ENCODE results near the gene PPP2R5C.

Gene PPP2R5C

GRCh38 chr14:101819251-101819990 lies 57.9 kb downstream of the PPP2R5C start:
- no peak overlapping the region for H3K9ac ChIP-seq (ENCODE audit: insufficient read length)
- H3K36me3 ChIP-seq (ENCODE audit: insufficient read depth, low read length) = peaks cover 37% of the 10 kb centered on the region

GRCh38 chr14:101820283-101820798 lies 58.8 kb downstream of the PPP2R5C start:
- H3K9me3 ChIP-seq (ENCODE audit: low read depth, low read length) = no peaks in the 10 kb centered on the region; the same call in 1 of the 2 replicates
- H3K4me3 ChIP-seq = no peak overlapping the region
- DNase-seq (ENCODE audit: low read depth, low spot score) = no peak
- no peak overlapping the region for H3K9ac ChIP-seq (ENCODE audit: insufficient read length)
- H3K27ac ChIP-seq = no peak overlapping the region
- H3K36me3 ChIP-seq (ENCODE audit: insufficient read depth, low read length) = peaks cover 46% of the 10 kb centered on the region
- TF ChIP-seq FOXP2 (optimal IDR thresholded peaks at IDR 0.05; ENCODE audit: control extremely low read depth, extremely low read length, insufficient read depth) (no peak), POLR2AphosphoS5 (IDR thresholded peaks at IDR 0.05; ENCODE audit: borderline replicate concordance, low read depth, low read length) (no peak), EZH2 (IDR thresholded peaks at IDR 0.05) (no peak)

More at GRCh38 chr14:101819251-101819990, 57.9 kb downstream of the PPP2R5C start:
- Histone ChIP-seq H3K4me3 (no peak overlapping the region), H3K27ac (no peak overlapping the region), H3K9me3 (ENCODE audit: low read depth, low read length) (no peaks in the 10 kb centered on the region; the same call in 1 of the 2 replicates)
- no peak for DNase-seq (ENCODE audit: low read depth, low spot score)
- no peak for TF ChIP-seq POLR2AphosphoS5 (IDR thresholded peaks at IDR 0.05; ENCODE audit: borderline replicate concordance, low read depth, low read length)
- no peak for TF ChIP-seq EZH2 (IDR thresholded peaks at IDR 0.05)
- TF ChIP-seq FOXP2 (optimal IDR thresholded peaks at IDR 0.05; ENCODE audit: control extremely low read depth, extremely low read length, insufficient read depth) = no peak

DNA sequence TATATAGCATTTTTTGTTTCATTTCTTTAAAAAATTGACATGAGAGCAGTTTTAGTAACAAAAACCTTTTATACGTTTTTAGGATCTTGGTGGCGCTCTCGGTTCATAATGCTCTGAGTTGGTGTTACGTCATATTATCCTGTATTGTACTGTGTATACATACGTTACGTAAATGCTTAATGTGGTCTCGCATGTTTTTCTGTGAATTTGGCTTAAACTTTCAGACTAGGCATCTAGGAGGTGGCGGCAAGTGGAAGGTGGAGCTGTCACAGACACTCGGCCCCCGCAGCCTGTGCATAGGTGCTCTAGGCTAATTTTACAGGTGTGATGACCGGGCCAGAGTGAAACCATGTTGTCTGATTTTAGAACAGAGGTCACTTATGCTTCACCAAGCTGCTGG lies 60.0 kb downstream of the PPP2R5C start:
- peaks cover 58% of the 10 kb centered on the region for H3K36me3 ChIP-seq (ENCODE audit: insufficient read depth, low read length)
- no peak overlapping the region for H3K27ac ChIP-seq
- H3K9me3 ChIP-seq (ENCODE audit: low read depth, low read length) = no peaks in the 10 kb centered on the region; the same call in 1 of the 2 replicates
- H3K9ac ChIP-seq (ENCODE audit: insufficient read length) = no peak overlapping the region
- no peak overlapping the region for H3K4me3 ChIP-seq
- TF ChIP-seq FOXP2 (optimal IDR thresholded peaks at IDR 0.05; ENCODE audit: control extremely low read depth, extremely low read length, insufficient read depth) (no peak), POLR2AphosphoS5 (IDR thresholded peaks at IDR 0.05; ENCODE audit: borderline replicate concordance, low read depth, low read length) (no peak), EZH2 (IDR thresholded peaks at IDR 0.05) (no peak)
- no peak for DNase-seq (ENCODE audit: low read depth, low spot score)

- peaks cover 60% of the 10 kb centered on the region for H3K36me3 ChIP-seq (ENCODE audit: insufficient read depth, low read length)
- no peak overlapping the region for H3K27ac ChIP-seq
- no peak for DNase-seq (ENCODE audit: low read depth, low spot score)
- no peak for TF ChIP-seq POLR2AphosphoS5 (IDR thresholded peaks at IDR 0.05; ENCODE audit: borderline replicate concordance, low read depth, low read length)
- no peak for TF ChIP-seq FOXP2 (optimal IDR thresholded peaks at IDR 0.05; ENCODE audit: control extremely low read depth, extremely low read length, insufficient read depth)
- no peak for TF ChIP-seq EZH2 (IDR thresholded peaks at IDR 0.05)
- no peak overlapping the region for H3K4me3 ChIP-seq
- no peak overlapping the region for H3K9ac ChIP-seq (ENCODE audit: insufficient read length)
- no peaks in the 10 kb centered on the region; the same call in 1 of the 2 replicates for H3K9me3 ChIP-seq (ENCODE audit: low read depth, low read length)
Observed at GRCh38 chr14:101823066-101823465, 61.6 kb downstream of the PPP2R5C start.

- Histone ChIP-seq H3K9me3 (ENCODE audit: low read depth, low read length) (no peaks in the 10 kb centered on the region; the same call in 1 of the 2 replicates), H3K9ac (ENCODE audit: insufficient read length) (no peak overlapping the region), H3K27ac (no peak overlapping the region), H3K36me3 (ENCODE audit: insufficient read depth, low read length) (peaks cover 60% of the 10 kb centered on the region), H3K4me3 (no peak overlapping the region)
- DNase-seq (ENCODE audit: low read depth, low spot score) = no peak
- TF ChIP-seq FOXP2 (optimal IDR thresholded peaks at IDR 0.05; ENCODE audit: control extremely low read depth, extremely low read length, insufficient read depth) = no peak
- no peak for TF ChIP-seq EZH2 (IDR thresholded peaks at IDR 0.05)
- TF ChIP-seq POLR2AphosphoS5 (IDR thresholded peaks at IDR 0.05; ENCODE audit: borderline replicate concordance, low read depth, low read length) = no peak
Observed at GRCh38 chr14:101823511-101824120, 62.1 kb downstream of the PPP2R5C start.

DNA sequence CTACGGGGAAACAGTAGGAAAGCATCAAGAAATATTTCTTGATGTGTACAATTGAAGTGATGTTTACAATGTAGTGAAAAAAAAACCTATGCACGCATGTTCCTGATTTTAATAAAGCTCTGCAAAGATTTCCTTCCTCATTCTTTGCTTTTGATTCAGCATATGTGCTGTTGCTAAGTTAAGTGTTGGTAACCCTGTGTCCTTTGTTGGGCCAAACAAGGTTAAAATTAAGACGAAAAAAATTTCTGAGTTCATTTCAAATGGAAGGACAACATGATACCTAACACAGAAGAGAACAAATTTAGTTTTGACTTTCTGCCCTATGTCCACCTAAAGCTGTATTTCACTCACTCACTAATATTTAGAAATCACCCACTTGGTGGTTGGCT lies 62.8 kb downstream of the PPP2R5C start:
- no peak overlapping the region for H3K27ac ChIP-seq
- TF ChIP-seq POLR2AphosphoS5 (IDR thresholded peaks at IDR 0.05; ENCODE audit: borderline replicate concordance, low read depth, low read length) (no peak), FOXP2 (optimal IDR thresholded peaks at IDR 0.05; ENCODE audit: control extremely low read depth, extremely low read length, insufficient read depth) (no peak), EZH2 (IDR thresholded peaks at IDR 0.05) (no peak)
- H3K9ac ChIP-seq (ENCODE audit: insufficient read length) = no peak overlapping the region
- H3K36me3 ChIP-seq (ENCODE audit: insufficient read depth, low read length) = peaks cover 56% of the 10 kb centered on the region
- H3K9me3 ChIP-seq (ENCODE audit: low read depth, low read length) = no peaks in the 10 kb centered on the region; the same call in 1 of the 2 replicates
- DNase-seq (ENCODE audit: low read depth, low spot score) = no peak
- H3K4me3 ChIP-seq = no peak overlapping the region

DNA sequence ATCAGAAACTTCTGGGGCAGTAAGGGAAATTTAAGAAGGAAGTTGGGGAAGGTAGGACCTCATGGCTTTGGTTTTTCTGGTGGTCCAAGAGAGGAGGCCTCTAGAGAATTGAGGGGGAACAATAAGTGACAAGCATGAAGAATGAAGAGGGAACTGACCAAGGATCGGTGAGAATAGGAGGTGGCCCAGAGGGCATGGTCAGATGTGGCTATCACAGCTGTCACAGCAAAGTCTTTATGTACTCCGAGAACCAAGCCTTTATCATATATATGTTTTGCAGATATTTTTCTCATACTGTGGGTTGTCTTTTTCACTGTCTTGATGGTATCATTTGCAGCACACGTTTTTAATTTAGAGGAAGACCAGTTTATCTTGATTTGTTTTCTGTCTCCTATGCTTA lies 64.3 kb downstream of the PPP2R5C start:
- Histone ChIP-seq H3K9me3 (ENCODE audit: low read depth, low read length) (no peaks in the 10 kb centered on the region; the same call in 1 of the 2 replicates), H3K36me3 (ENCODE audit: insufficient read depth, low read length) (peaks cover 56% of the 10 kb centered on the region), H3K27ac (no peak overlapping the region), H3K9ac (ENCODE audit: insufficient read length) (no peak overlapping the region), H3K4me3 (no peak overlapping the region)
- no peak for DNase-seq (ENCODE audit: low read depth, low spot score)
- TF ChIP-seq FOXP2 (optimal IDR thresholded peaks at IDR 0.05; ENCODE audit: control extremely low read depth, extremely low read length, insufficient read depth) (no peak), POLR2AphosphoS5 (IDR thresholded peaks at IDR 0.05; ENCODE audit: borderline replicate concordance, low read depth, low read length) (no peak), EZH2 (IDR thresholded peaks at IDR 0.05) (no peak)

GRCh38 chr14:101826351-101826750 lies 64.8 kb downstream of the PPP2R5C start:
- no peaks in the 10 kb centered on the region; the same call in 1 of the 2 replicates for H3K9me3 ChIP-seq (ENCODE audit: low read depth, low read length)
- no peak for DNase-seq (ENCODE audit: low read depth, low spot score)
- TF ChIP-seq POLR2AphosphoS5 (IDR thresholded peaks at IDR 0.05; ENCODE audit: borderline replicate concordance, low read depth, low read length) = no peak
- TF ChIP-seq EZH2 (IDR thresholded peaks at IDR 0.05) = no peak
- no peak for TF ChIP-seq FOXP2 (optimal IDR thresholded peaks at IDR 0.05; ENCODE audit: control extremely low read depth, extremely low read length, insufficient read depth)
- H3K4me3 ChIP-seq = no peak overlapping the region
- no peak overlapping the region for H3K27ac ChIP-seq
- no peak overlapping the region for H3K9ac ChIP-seq (ENCODE audit: insufficient read length)
- H3K36me3 ChIP-seq (ENCODE audit: insufficient read depth, low read length) = peaks cover 56% of the 10 kb centered on the region

All from SK-N-MC (cell line).